ENCODE results near the gene RASSF7. TPM values are rescaled to one million over a fixed set of nuclear protein-coding genes. Genes with fewer than 3 reads are reported as not detected.

RASSF7 gene
- total and polyA plus RNA-seq, 2 donors (not counting 1 experiment from before 2014, with no cell fraction given), result 29.8 to 89.3 TPM

- Mint-ChIP-seq H3K27me3 (no peaks in the 10 kb centered on the region), H3K4me3 (peak overlapping the region; percentile 88), H3K4me1 (peaks cover 14% of the 10 kb centered on the region), H3K9me3 (ENCODE audit: insufficient read depth) (no peaks in the 10 kb centered on the region), H3K27ac (no peak overlapping the region)
- WGBS (ENCODE audit: insufficient coverage), result 97% methylated on average over 28 of the region's 29 CpGs
- Histone ChIP-seq H3K27me3 (replicated peaks in 1 of 4; ENCODE audit: control extremely low read depth in 1 of 4, control insufficient read depth in 3 of 4, insufficient read depth in 4 of 4, low read length in 3 of 4) (no peaks in the 10 kb centered on the region), H3K79me2 (ENCODE audit: control insufficient read depth, insufficient read depth, low read length) (peaks cover 18% of the 10 kb centered on the region), H3K4me2 (replicated peaks; ENCODE audit: low read depth, low read length, poor library complexity, severe bottlenecking) (peak overlapping the region; percentile 87), H3K4me1 (ENCODE audit: control insufficient read depth in 2 of 2, insufficient read depth in 2 of 2, low read length in 2 of 2) (peaks cover 10 to 22% of the 10 kb centered on the region in 2 donors), H2AFZ (ENCODE audit: insufficient read depth, low read depth, low read length, poor library complexity, severe bottlenecking) (no peak overlapping the region), H3K27ac (ENCODE audit: low read length in 2 of 2) (no peak overlapping the region), H3K36me3 (replicated peaks in 1 of 2; ENCODE audit: control extremely low read depth in 1 of 2, control insufficient read depth in 1 of 2, extremely low read depth in 1 of 2, insufficient read depth in 2 of 2, low read length in 1 of 2) (no peaks in the 10 kb centered on the region), H3K4me3 (ENCODE audit: control extremely low read depth in 1 of 5, extremely low read depth in 1 of 5, insufficient read depth in 1 of 5, low read depth in 2 of 5, low read length in 4 of 5) (peak overlapping the region in 1 of 5 experiments; percentile 70), H4K20me1 (ENCODE audit: control insufficient read depth, insufficient read depth, low read length, poor library complexity, severe bottlenecking) (peaks cover 31% of the 10 kb centered on the region), H3K9ac (ENCODE audit: low read length) (no peak overlapping the region), H3K9me3 (ENCODE audit: control extremely low read depth in 1 of 3, control insufficient read depth in 2 of 3, insufficient read depth in 1 of 3, low read length in 2 of 3) (no peaks in the 10 kb centered on the region)
- DNase-seq (peak; percentile 21), ATAC-seq (ENCODE audit: low read depth) (no peak)
- CTCF ChIA-PET, result no interaction called here
- intact Hi-C loops (cut with micrococcal nuclease), result loop anchor here (5.0 kb wide), 1 partner anchor 185 kb away; the partner anchor contains the start of gene TALDO1
- POLR2A ChIA-PET, result interaction anchor here (1.0 to 1.1 kb wide), 2 partner anchors 14 to 26 kb away, joined by 3 read pairs; partner anchors contain the start of genes HRAS and PHRF1
- TF ChIP-seq CTCF (IDR thresholded peaks at IDR 0.05) (no peak), EZH2 (IDR thresholded peaks at IDR 0.05; ENCODE audit: borderline replicate concordance, insufficient read depth, low read depth, low read length, poor library complexity, severe bottlenecking) (no peak)
Observed at GRCh38 chr11:562046-562645, 1.4 kb downstream of the RASSF7 start.

- Histone ChIP-seq H4K20me1 (ENCODE audit: control insufficient read depth, insufficient read depth, low read length, poor library complexity, severe bottlenecking) (peaks cover 31% of the 10 kb centered on the region), H3K4me3 (ENCODE audit: control extremely low read depth in 1 of 5, extremely low read depth in 1 of 5, insufficient read depth in 1 of 5, low read depth in 2 of 5, low read length in 4 of 5) (no peak overlapping the region), H3K4me1 (ENCODE audit: control insufficient read depth in 2 of 2, insufficient read depth in 2 of 2, low read length in 2 of 2) (peaks cover 10 to 25% of the 10 kb centered on the region in 2 donors), H3K4me2 (replicated peaks; ENCODE audit: low read depth, low read length, poor library complexity, severe bottlenecking) (no peak overlapping the region), H3K36me3 (replicated peaks in 1 of 2; ENCODE audit: control extremely low read depth in 1 of 2, control insufficient read depth in 1 of 2, extremely low read depth in 1 of 2, insufficient read depth in 2 of 2, low read length in 1 of 2) (no peaks in the 10 kb centered on the region), H2AFZ (ENCODE audit: insufficient read depth, low read depth, low read length, poor library complexity, severe bottlenecking) (no peak overlapping the region), H3K9ac (ENCODE audit: low read length) (no peak overlapping the region), H3K9me3 (ENCODE audit: control extremely low read depth in 1 of 3, control insufficient read depth in 2 of 3, insufficient read depth in 1 of 3, low read length in 2 of 3) (no peaks in the 10 kb centered on the region), H3K27ac (ENCODE audit: low read length in 2 of 2) (no peak overlapping the region), H3K79me2 (ENCODE audit: control insufficient read depth, insufficient read depth, low read length) (peaks cover 18% of the 10 kb centered on the region), H3K27me3 (replicated peaks in 1 of 4; ENCODE audit: control extremely low read depth in 1 of 4, control insufficient read depth in 3 of 4, insufficient read depth in 4 of 4, low read length in 3 of 4) (no peaks in the 10 kb centered on the region)
- DNase-seq (peak; percentile 25), ATAC-seq (ENCODE audit: low read depth) (no peak)
- H3K4me1 Mint-ChIP-seq, result peaks cover 16% of the 10 kb centered on the region
- TF ChIP-seq CTCF (IDR thresholded peaks at IDR 0.05) (no peak), EZH2 (IDR thresholded peaks at IDR 0.05; ENCODE audit: borderline replicate concordance, insufficient read depth, low read depth, low read length, poor library complexity, severe bottlenecking) (no peak)
- H3K9me3 Mint-ChIP-seq (ENCODE audit: insufficient read depth), result no peaks in the 10 kb centered on the region
- 98% methylated on average over 11 of the region's 18 CpGs for WGBS (ENCODE audit: insufficient coverage)
- POLR2A ChIA-PET, result no interaction called here
- peak overlapping the region; percentile 19 for H3K4me3 Mint-ChIP-seq
- CTCF ChIA-PET, result interaction anchor here (3.3 kb wide), 1 partner anchor 9 kb away, joined by 11 read pairs; no protein-coding TSS in a partner anchor
- no peaks in the 10 kb centered on the region for H3K27me3 Mint-ChIP-seq
- intact Hi-C loops (cut with micrococcal nuclease), result loop anchor here (5.0 kb wide), 1 partner anchor 184 kb away; the partner anchor contains the start of gene TALDO1
- no peak overlapping the region for H3K27ac Mint-ChIP-seq
Observed at GRCh38 chr11:563066-563811, 2.5 kb downstream of the RASSF7 start.

Measured in B cell (primary cell).